Upper lobe of right lung (tissue), 1 donor: ENCODE measurements around the gene ATP10A. TPM values are rescaled to one million over a fixed set of nuclear protein-coding genes. Genes with fewer than 3 reads are reported as not detected.

Source experiments
- ATAC-seq: fragments of 200-7000 bp; cut with Tn5 transposase; one replicate; pipeline ENCODE4 v1.9.1; 2020; ENCODE audit warnings: mild to moderate bottlenecking, moderate library complexity
- DNase-seq: peaks from one replicate; pipeline ENCODE4 v3.0.0-alpha.2; 2020
- H3K27ac ChIP-seq: fragments of 200-600 bp; one replicate; pipeline ENCODE4 v1.8.0; 2022
- H3K27me3 ChIP-seq: fragments of 200-600 bp; one replicate; pipeline ENCODE4 v1.8.0; 2022; ENCODE audit warnings: mild to moderate bottlenecking
- H3K36me3 ChIP-seq: fragments of 200-600 bp; one replicate; pipeline ENCODE4 v1.8.0; 2022
- H3K4me1 ChIP-seq: fragments of 200-600 bp; one replicate; pipeline ENCODE4 v1.8.0; 2022
- H3K4me3 ChIP-seq: fragments of 200-600 bp; one replicate; pipeline ENCODE4 v1.8.0; 2022; ENCODE audit warnings: mild to moderate bottlenecking
- H3K9me3 ChIP-seq: fragments of 200-600 bp; one replicate; pipeline ENCODE4 v1.8.0; 2022
- CTCF ChIP-seq: fragments of 200-600 bp; IDR thresholded peaks from one replicate; pipeline ENCODE4 v1.8.0; 2022; ENCODE audit warnings: antibody characterized with exemption
- intact Hi-C: fragments of 100-400 bp; cut with DNase I; formaldehyde crosslinking; loops from one replicate; pipeline ENCODE4 v1.11.0; 2022
- total RNA-seq: library from RNA; stranded (reverse); fragmentation: NEBNext Ultra II Directional; extraction: Animal tissue kit (Norgen Biotek cat#: 25700); gene quantifications from one replicate; pipeline ENCODE4 v1.2.1, GENCODE V29; 2021
- donor health status: DM: no; HTN: yes; CAD: no; lungs with severe emphysema.

ATP10A gene
- total RNA-seq, 1 donor from 2014 or later: 31.1 TPM

GRCh38 chr15:25839638-25840156, 23.4 kb downstream of the ATP10A start:
- Histone ChIP-seq H3K36me3 (no peaks in the 10 kb centered on the region), H3K4me3 (no peak overlapping the region), H3K27ac (no peak overlapping the region), H3K9me3 (no peaks in the 10 kb centered on the region), H3K27me3 (no peaks in the 10 kb centered on the region), H3K4me1 (no peaks in the 10 kb centered on the region)
- ATAC-seq (no peak), DNase-seq (no peak)
- TF ChIP-seq CTCF: no peak
- intact Hi-C loops: no loop called here

- no peak overlapping the region for H3K4me3 ChIP-seq
- no peak for TF ChIP-seq CTCF
- DNase-seq (no peak), ATAC-seq (no peak)
- H3K36me3 ChIP-seq: no peaks in the 10 kb centered on the region
- H3K9me3 ChIP-seq: no peaks in the 10 kb centered on the region
- H3K27me3 ChIP-seq: no peaks in the 10 kb centered on the region
- intact Hi-C loops: no loop called here
- H3K27ac ChIP-seq: no peak overlapping the region
- no peaks in the 10 kb centered on the region for H3K4me1 ChIP-seq
Measured at GRCh38 chr15:25838871-25839195, 24.3 kb downstream of the ATP10A start.

DNA sequence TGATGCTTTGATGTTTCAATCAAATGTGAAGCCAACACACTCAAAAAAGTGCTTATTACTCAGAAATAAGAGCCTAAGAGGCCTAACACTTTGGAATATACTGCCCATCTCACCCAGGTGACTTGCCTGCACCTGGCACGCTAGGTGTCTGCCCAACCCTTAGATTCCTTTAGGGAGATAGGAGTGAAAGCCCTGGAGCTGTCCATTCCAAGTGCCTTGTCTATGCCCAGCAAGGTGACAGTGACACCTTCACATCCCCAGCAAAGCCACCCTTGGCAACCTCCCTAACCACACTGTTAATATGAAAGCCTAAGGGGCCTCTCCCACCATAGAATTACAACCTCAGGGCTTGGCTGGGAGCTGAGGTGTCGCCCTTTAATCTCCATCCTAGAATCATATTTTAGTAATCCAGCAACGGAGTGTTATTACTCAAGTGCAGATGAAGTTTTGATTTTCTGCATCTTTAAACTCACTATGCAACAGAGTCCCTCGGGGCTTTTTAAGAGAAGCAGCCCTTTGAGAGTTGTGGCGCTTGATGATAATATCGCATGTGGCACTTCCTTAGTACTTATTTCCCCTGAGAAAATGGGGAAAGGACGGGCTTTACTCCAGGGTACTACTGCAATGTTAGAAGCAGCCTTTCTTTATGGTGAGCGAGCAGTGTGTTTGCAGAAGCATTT, 24.8 kb downstream of the ATP10A start:
- H3K36me3 ChIP-seq: no peaks in the 10 kb centered on the region
- intact Hi-C loops: no loop called here
- H3K27me3 ChIP-seq: no peaks in the 10 kb centered on the region
- no peaks in the 10 kb centered on the region for H3K4me1 ChIP-seq
- no peak for TF ChIP-seq CTCF
- H3K27ac ChIP-seq: no peak overlapping the region
- no peak for DNase-seq
- no peak overlapping the region for H3K4me3 ChIP-seq
- H3K9me3 ChIP-seq: no peaks in the 10 kb centered on the region
- no peak for ATAC-seq

GRCh38 chr15:25832158-25832557, 31.0 kb downstream of the ATP10A start:
- no peak for ATAC-seq
- Histone ChIP-seq H3K9me3 (no peaks in the 10 kb centered on the region), H3K27me3 (no peaks in the 10 kb centered on the region), H3K4me1 (peaks cover 3% of the 10 kb centered on the region), H3K27ac (no peak overlapping the region), H3K4me3 (no peak overlapping the region), H3K36me3 (no peaks in the 10 kb centered on the region)
- DNase-seq: no peak
- intact Hi-C loops: no loop called here
- TF ChIP-seq CTCF: no peak

- no peak for TF ChIP-seq CTCF
- peak; percentile 73 for ATAC-seq
- Histone ChIP-seq H3K36me3 (no peaks in the 10 kb centered on the region), H3K4me3 (no peak overlapping the region), H3K4me1 (peaks cover 3% of the 10 kb centered on the region), H3K27me3 (no peaks in the 10 kb centered on the region), H3K27ac (peak overlapping the region; percentile 37), H3K9me3 (no peaks in the 10 kb centered on the region)
- no peak for DNase-seq
- intact Hi-C loops: no loop called here
Measured at GRCh38 chr15:25830844-25831451, 32.2 kb downstream of the ATP10A start.
